Endometrial microvascular endothelial cells (primary cell): ENCODE measurements around the gene MYO16. TPM values are rescaled to one million over a fixed set of nuclear protein-coding genes. Genes with fewer than 3 reads are reported as not detected.

ENCODE experiments used
- in situ Hi-C: cut with HindIII; loops from 2 replicates; pipeline ENCODE4 v1.10.0; 2017; ENCODE audit warnings: low sequenced_read_pairs, low pct_unique_long_range_greater_than_20kb; ENCODE audit errors: inconsistent ontology term
- total RNA-seq: library from RNA; depleted of rRNA; stranded (reverse); fragments of >200 nt; gene quantifications from one replicate; pipeline ENCODE4 v1.2.3, GENCODE V29; 2015; ENCODE audit errors: inconsistent ontology term

The MYO16 gene
- total RNA-seq, 1 donor from 2014 or later: not detected

DNA sequence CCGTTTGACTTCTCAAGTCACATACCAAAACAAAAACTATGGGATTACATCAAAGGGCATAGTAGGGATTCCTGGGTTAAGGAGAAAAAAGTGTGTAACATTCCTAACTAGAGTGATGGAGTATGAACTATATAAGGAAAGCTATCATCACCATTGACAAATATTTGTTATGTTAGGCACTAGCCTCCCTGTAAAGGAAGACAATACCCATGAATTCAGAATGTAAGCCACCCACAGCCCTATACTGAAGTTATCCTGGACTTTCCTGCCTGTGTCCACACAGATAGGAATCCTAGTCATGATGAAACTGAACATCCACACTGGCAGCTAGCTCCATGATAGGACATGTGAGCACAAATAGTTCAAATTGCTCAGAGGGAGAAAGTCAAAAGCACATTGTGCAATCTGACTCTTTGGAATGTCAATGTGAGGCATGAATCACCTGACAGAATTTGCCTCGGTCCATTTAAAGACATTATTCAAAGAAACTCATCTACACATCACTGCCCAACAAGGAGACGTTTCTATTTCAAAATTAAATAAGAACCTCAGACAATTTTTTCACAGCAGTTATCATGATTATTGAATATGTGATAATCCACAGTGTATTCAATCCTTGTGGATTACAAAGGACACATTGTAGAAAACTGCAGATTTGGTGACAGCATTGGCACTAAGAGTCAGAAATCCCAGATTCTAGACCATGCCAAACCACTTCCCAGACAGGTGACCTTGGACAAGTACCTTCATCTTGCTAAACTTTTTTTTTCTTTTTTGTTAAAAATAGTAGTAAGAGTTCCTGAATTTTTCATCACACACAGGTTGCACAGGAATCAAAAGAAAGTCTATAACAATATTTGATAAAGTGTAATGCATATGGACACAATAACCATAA lies 627.7 kb downstream of the MYO16 start:
- in situ Hi-C loops: no loop called here
